ENCODE data around the gene HIBCH. TPM values are rescaled to one million over a fixed set of nuclear protein-coding genes. Genes with fewer than 3 reads are reported as not detected.

The HIBCH gene
- total RNA-seq, 3 donors from 2014 or later (not counting 1 experiment from before 2014, with no cell fraction given): 19.3 to 31.4 (median 21.6) TPM

DNA sequence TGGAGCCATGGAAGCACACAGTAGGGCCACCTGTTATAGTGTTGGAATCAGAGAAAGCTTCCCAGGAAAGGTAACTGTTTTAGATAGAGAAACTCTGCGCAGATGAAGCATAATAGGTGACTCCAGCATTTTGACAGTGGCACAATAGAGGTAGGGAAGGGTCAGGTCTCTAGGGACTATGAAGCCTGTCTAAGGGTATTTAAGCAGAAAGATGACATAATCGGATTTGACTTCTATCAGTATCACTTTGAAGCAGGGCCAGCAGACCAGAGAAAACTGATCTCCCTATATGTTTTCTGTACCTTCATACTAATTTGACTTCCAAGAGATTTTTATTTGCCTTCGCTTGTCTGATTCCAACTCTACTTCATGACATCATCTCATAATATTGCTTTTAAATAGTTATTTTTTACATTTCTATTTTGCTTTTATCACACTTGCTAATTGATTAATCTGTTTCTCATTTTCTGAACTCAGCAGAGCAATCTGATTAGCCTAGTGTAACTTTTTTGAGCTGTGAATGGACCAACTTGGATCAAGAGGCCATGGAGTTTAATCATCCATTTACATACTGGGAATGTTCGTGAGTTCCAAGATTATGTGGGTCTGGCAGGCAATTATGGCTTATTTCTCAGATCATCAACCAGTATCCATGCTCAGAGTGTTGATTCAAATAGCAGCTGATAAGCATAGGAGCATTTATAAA lies 8.4 kb upstream of the HIBCH start:
- no peaks in the 10 kb centered on the region for H3K4me1 ChIP-seq (ENCODE audit: control insufficient read depth, insufficient read depth, low read length)
- H3K27me3 ChIP-seq (ENCODE audit: control insufficient read depth, insufficient read depth, low read length): peaks cover 2% of the 10 kb centered on the region
- Mint-ChIP-seq H3K4me3 (no peak overlapping the region), H3K27ac (no peak overlapping the region), H3K36me3 (no peaks in the 10 kb centered on the region), H3K4me1 (no peaks in the 10 kb centered on the region), H3K9me3 (no peaks in the 10 kb centered on the region), H3K27me3 (ENCODE audit: low read depth in 2 of 2) (peaks cover 45 to 61% of the 10 kb centered on the region in 2 donors)
- TF ChIP-seq, protein P1, sequence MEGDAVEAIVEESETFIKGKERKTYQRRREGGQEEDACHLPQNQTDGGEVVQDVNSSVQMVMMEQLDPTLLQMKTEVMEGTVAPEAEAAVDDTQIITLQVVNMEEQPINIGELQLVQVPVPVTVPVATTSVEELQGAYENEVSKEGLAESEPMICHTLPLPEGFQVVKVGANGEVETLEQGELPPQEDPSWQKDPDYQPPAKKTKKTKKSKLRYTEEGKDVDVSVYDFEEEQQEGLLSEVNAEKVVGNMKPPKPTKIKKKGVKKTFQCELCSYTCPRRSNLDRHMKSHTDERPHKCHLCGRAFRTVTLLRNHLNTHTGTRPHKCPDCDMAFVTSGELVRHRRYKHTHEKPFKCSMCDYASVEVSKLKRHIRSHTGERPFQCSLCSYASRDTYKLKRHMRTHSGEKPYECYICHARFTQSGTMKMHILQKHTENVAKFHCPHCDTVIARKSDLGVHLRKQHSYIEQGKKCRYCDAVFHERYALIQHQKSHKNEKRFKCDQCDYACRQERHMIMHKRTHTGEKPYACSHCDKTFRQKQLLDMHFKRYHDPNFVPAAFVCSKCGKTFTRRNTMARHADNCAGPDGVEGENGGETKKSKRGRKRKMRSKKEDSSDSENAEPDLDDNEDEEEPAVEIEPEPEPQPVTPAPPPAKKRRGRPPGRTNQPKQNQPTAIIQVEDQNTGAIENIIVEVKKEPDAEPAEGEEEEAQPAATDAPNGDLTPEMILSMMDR (IDR thresholded peaks at IDR 0.05): no peak
- no peaks in the 10 kb centered on the region for H3K9me3 ChIP-seq (ENCODE audit: control insufficient read depth, insufficient read depth, low read length)
- WGBS (ENCODE audit: insufficient coverage): 97% methylated on average over 4 of the region's 4 CpGs
- H3K36me3 ChIP-seq (ENCODE audit: control insufficient read depth, insufficient read depth, low read length): no peaks in the 10 kb centered on the region
- intact Hi-C loops (cut with micrococcal nuclease): loop anchor here (5.0 kb wide), 1 partner anchor 44 kb away; no protein-coding TSS in a partner anchor
- no peak overlapping the region for H3K4me3 ChIP-seq (ENCODE audit: low read length)
- no peak for ATAC-seq
- DNase-seq: no peak
- no peak overlapping the region for H3K27ac ChIP-seq (ENCODE audit: low read length)

GRCh38 chr2:190325588-190325987 lies 6.0 kb upstream of the HIBCH start:
- intact Hi-C loops (cut with micrococcal nuclease): loop anchor here (5.0 kb wide), 1 partner anchor 47 kb away; no protein-coding TSS in a partner anchor
- no peak for ATAC-seq
- Histone ChIP-seq H3K4me3 (ENCODE audit: low read length) (no peak overlapping the region), H3K27me3 (ENCODE audit: control insufficient read depth, insufficient read depth, low read length) (peaks cover 2% of the 10 kb centered on the region), H3K36me3 (ENCODE audit: control insufficient read depth, insufficient read depth, low read length) (no peaks in the 10 kb centered on the region), H3K9me3 (ENCODE audit: control insufficient read depth, insufficient read depth, low read length) (no peaks in the 10 kb centered on the region), H3K4me1 (ENCODE audit: control insufficient read depth, insufficient read depth, low read length) (peaks cover 3% of the 10 kb centered on the region), H3K27ac (ENCODE audit: low read length) (no peak overlapping the region)
- TF ChIP-seq, protein P1 (IDR thresholded peaks at IDR 0.05): no peak
- 65% methylated on average over 1 of the region's 2 CpGs for WGBS (ENCODE audit: insufficient coverage)
- Mint-ChIP-seq H3K27me3 (ENCODE audit: low read depth in 2 of 2) (peaks cover 40 to 49% of the 10 kb centered on the region in 2 donors), H3K27ac (no peak overlapping the region), H3K4me3 (no peak overlapping the region), H3K9me3 (no peaks in the 10 kb centered on the region), H3K4me1 (peaks cover under 1% of the 10 kb centered on the region in 2 donors), H3K36me3 (no peaks in the 10 kb centered on the region)
- no peak for DNase-seq

- H3K9me3 ChIP-seq (ENCODE audit: control insufficient read depth, insufficient read depth, low read length): no peaks in the 10 kb centered on the region
- Mint-ChIP-seq H3K9me3 (no peaks in the 10 kb centered on the region), H3K4me1 (peaks cover 20 to 22% of the 10 kb centered on the region in 2 donors), H3K27ac (no peak overlapping the region), H3K27me3 (ENCODE audit: low read depth in 2 of 2) (peaks cover 25 to 34% of the 10 kb centered on the region in 2 donors), H3K36me3 (no peaks in the 10 kb centered on the region), H3K4me3 (no peak overlapping the region)
- DNase-seq (no peak), ATAC-seq (no peak)
- peaks cover 9% of the 10 kb centered on the region for H3K4me1 ChIP-seq (ENCODE audit: control insufficient read depth, insufficient read depth, low read length)
- H3K36me3 ChIP-seq (ENCODE audit: control insufficient read depth, insufficient read depth, low read length): no peaks in the 10 kb centered on the region
- TF ChIP-seq, protein P1 (IDR thresholded peaks at IDR 0.05): no peak
- no peak overlapping the region for H3K27ac ChIP-seq (ENCODE audit: low read length)
- peaks cover 2% of the 10 kb centered on the region for H3K27me3 ChIP-seq (ENCODE audit: control insufficient read depth, insufficient read depth, low read length)
- no peak overlapping the region for H3K4me3 ChIP-seq (ENCODE audit: low read length)
- intact Hi-C loops (cut with micrococcal nuclease): no loop called here
Measured at GRCh38 chr2:190323406-190323805, 3.8 kb upstream of the HIBCH start.
